Mesenchymal stem cell (in vitro differentiated cells and primary cell): ENCODE data around the gene UNC93A.
"Not testable (repeated sequence)": the region's sequence is repeated elsewhere in the genome, so short reads cannot be mapped to it uniquely, and the experiment has no call there.

ENCODE experiments used
- DNase-seq: peaks from one replicate; pipeline ENCODE4 v3.0.0-alpha.2; 2013
- H2AFZ ChIP-seq: one replicate; pipeline ENCODE4 v1.6.1; 2013; ENCODE audit warnings: low read depth, mild to moderate bottlenecking, control low read depth, inconsistent platforms, low read length, moderate library complexity
- H2AK5ac ChIP-seq: 2 replicates; pipeline ENCODE4 v1.6.1; 2013; ENCODE audit warnings: low read length, moderate library complexity, mild to moderate bottlenecking, inconsistent platforms; ENCODE audit not compliant: severe bottlenecking
- H2BK120ac ChIP-seq: one replicate; pipeline ENCODE4 v1.6.1; 2013; ENCODE audit warnings: low read depth, mild to moderate bottlenecking, inconsistent platforms, low read length, moderate library complexity
- H2BK12ac ChIP-seq, 2 experiments: one replicate each; pipeline ENCODE4 v1.6.1; 2013; ENCODE audit warnings: inconsistent platforms in 2 of 2, low read length in 2 of 2, mild to moderate bottlenecking in 2 of 2, moderate library complexity in 2 of 2, control low read depth in 1 of 2
- H2BK15ac ChIP-seq: one replicate; pipeline ENCODE4 v1.6.1; 2013; ENCODE audit warnings: mild to moderate bottlenecking, low read depth, inconsistent platforms; ENCODE audit not compliant: poor library complexity, severe bottlenecking
- H2BK5ac ChIP-seq: 2 replicates; pipeline ENCODE4 v1.6.1; 2013; ENCODE audit warnings: low read depth, mild to moderate bottlenecking, low read length, control low read depth, inconsistent platforms; ENCODE audit not compliant: poor library complexity, severe bottlenecking
- H3K14ac ChIP-seq, 2 experiments: one replicate each; pipeline ENCODE4 v1.6.1; 2013; ENCODE audit warnings: inconsistent platforms in 2 of 2, low read length in 2 of 2, control low read depth in 1 of 2, mild to moderate bottlenecking in 1 of 2, moderate library complexity in 1 of 2
- H3K18ac ChIP-seq, 2 experiments: one replicate each; pipeline ENCODE4 v1.6.1; 2013; ENCODE audit warnings: inconsistent platforms in 2 of 2, low read length in 2 of 2, control low read depth in 1 of 2, low read depth in 1 of 2, mild to moderate bottlenecking in 1 of 2
- H3K23ac ChIP-seq, 2 experiments: one replicate each; pipeline ENCODE4 v1.6.1; 2013; ENCODE audit warnings: inconsistent platforms in 2 of 2, low read length in 2 of 2, mild to moderate bottlenecking in 2 of 2, moderate library complexity in 2 of 2, control low read depth in 1 of 2
- H3K27ac ChIP-seq: 2 replicates; pipeline ENCODE4 v1.5.1; 2013; ENCODE audit warnings: mild to moderate bottlenecking, moderate library complexity, low read length, control low read depth, inconsistent platforms; ENCODE audit not compliant: poor library complexity, severe bottlenecking
- H3K27me3 ChIP-seq, 2 experiments: 2 replicates each; pipeline versions ENCODE4 v1.6.1 to v1.7.0; 2013; ENCODE audit warnings: low read length in 2 of 2, mild to moderate bottlenecking in 2 of 2, moderate library complexity in 2 of 2, control low read depth in 1 of 2, inconsistent platforms in 1 of 2; ENCODE audit not compliant: control insufficient read depth in 1 of 2, insufficient read depth in 1 of 2
- H3K36me3 ChIP-seq, 2 experiments: 2 replicates each; pipeline versions ENCODE4 v1.6.1 to v1.7.0; 2013; ENCODE audit warnings: low read length in 2 of 2, control low read depth in 1 of 2, inconsistent platforms in 1 of 2, low read depth in 1 of 2, mild to moderate bottlenecking in 1 of 2; ENCODE audit not compliant: insufficient read depth in 2 of 2, control insufficient read depth in 1 of 2
- H3K4ac ChIP-seq, 2 experiments: one replicate each; pipeline ENCODE4 v1.6.1; 2013; ENCODE audit warnings: inconsistent platforms in 2 of 2, low read length in 2 of 2, mild to moderate bottlenecking in 2 of 2, moderate library complexity in 2 of 2, control low read depth in 1 of 2, low read depth in 1 of 2
- H3K4me1 ChIP-seq: 2 replicates; pipeline ENCODE4 v1.6.1; 2013; ENCODE audit warnings: low read depth, low read length, control low read depth; ENCODE audit not compliant: control insufficient read depth, insufficient read depth
- H3K4me2 ChIP-seq: 2 replicates; pipeline ENCODE4 v1.6.1; 2013; ENCODE audit warnings: low read length, mild to moderate bottlenecking, inconsistent platforms; ENCODE audit not compliant: poor library complexity, severe bottlenecking
- H3K4me3 ChIP-seq, 2 experiments: 2 replicates each; pipeline versions ENCODE4 v1.5.1 to v1.7.0; 2013; ENCODE audit warnings: low read length in 2 of 2, mild to moderate bottlenecking in 2 of 2, control low read depth in 1 of 2, low read depth in 1 of 2; ENCODE audit not compliant: insufficient read depth in 1 of 2
- H3K79me1 ChIP-seq: replicated peaks from 2 replicates; pipeline ENCODE4 v1.6.1; 2013; ENCODE audit warnings: mild to moderate bottlenecking, control low read depth, low read length, inconsistent platforms; ENCODE audit not compliant: poor library complexity, severe bottlenecking
- H3K9ac ChIP-seq: 2 replicates; pipeline ENCODE4 v1.7.0; 2013; ENCODE audit warnings: mild to moderate bottlenecking, low read length, moderate library complexity
- H3K9me3 ChIP-seq: 2 replicates; pipeline ENCODE4 v1.7.0; 2013; ENCODE audit warnings: mild to moderate bottlenecking, low read length; ENCODE audit not compliant: control insufficient read depth
- H4K8ac ChIP-seq: one replicate; pipeline ENCODE4 v1.6.1; 2013; ENCODE audit warnings: inconsistent platforms, mild to moderate bottlenecking, low read length, moderate library complexity
- H4K91ac ChIP-seq: one replicate; pipeline ENCODE4 v1.6.1; 2013; ENCODE audit warnings: mild to moderate bottlenecking, low read length, inconsistent platforms
- WGBS: methylation state at CpG from one replicate; pipeline ENCODE4 v1.1.7; 2013; ENCODE audit warnings: mixed read lengths; 5-methylcytosine and 5-hydroxymethylcytosine counted together

Gene UNC93A

DNA sequence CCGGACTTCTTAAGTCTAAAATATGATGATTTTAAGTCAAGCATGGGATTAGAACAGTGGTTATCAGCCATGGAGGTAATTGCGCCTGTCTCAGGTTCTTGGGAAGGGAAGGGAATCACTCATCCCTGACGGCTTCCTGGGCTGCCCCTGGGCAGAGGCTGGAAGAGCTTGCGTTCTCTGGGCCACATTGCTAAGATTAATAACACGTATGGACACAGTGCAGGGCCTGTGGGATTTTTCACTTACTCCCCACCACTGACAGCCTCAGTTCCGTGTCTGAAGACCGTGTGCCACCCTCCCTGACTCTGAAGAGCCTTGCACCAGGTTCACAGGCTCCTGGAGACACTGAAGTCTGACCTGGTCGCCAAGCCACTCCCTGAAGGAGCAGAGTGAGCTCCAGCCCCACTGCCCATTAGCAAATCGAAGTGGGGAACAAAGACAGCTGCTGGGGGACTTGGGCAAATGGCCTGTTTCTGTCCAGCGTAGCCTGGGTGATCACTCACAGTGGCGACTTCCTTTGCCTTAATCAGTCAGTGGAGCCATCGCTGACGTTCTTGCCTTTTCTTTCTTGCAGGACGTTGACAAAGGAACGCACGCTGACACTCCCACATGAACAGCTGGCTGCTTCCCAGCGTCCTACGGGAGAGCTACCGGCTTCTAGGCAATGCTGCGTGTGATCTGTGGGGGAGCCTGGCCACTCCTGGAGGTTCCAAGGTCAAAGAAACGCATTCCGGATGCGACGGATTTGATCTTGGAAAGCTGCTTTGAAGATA is 24.9 kb upstream of the UNC93A start:
- 89% methylated on average over 9 of the region's 24 CpGs for WGBS
- not testable (repeated sequence) for H3K14ac ChIP-seq, H2BK15ac ChIP-seq, H4K91ac ChIP-seq, H2BK120ac ChIP-seq, H3K9ac ChIP-seq, H4K8ac ChIP-seq, H3K23ac ChIP-seq, H2BK12ac ChIP-seq, H2BK5ac ChIP-seq, H3K4me1 ChIP-seq, DNase-seq, H3K27me3 ChIP-seq, H2AFZ ChIP-seq, H3K18ac ChIP-seq, H3K79me1 ChIP-seq, H3K36me3 ChIP-seq, H3K9me3 ChIP-seq, H3K4ac ChIP-seq, H2AK5ac ChIP-seq, H3K27ac ChIP-seq, H3K4me2 ChIP-seq, H3K4me3 ChIP-seq

DNA sequence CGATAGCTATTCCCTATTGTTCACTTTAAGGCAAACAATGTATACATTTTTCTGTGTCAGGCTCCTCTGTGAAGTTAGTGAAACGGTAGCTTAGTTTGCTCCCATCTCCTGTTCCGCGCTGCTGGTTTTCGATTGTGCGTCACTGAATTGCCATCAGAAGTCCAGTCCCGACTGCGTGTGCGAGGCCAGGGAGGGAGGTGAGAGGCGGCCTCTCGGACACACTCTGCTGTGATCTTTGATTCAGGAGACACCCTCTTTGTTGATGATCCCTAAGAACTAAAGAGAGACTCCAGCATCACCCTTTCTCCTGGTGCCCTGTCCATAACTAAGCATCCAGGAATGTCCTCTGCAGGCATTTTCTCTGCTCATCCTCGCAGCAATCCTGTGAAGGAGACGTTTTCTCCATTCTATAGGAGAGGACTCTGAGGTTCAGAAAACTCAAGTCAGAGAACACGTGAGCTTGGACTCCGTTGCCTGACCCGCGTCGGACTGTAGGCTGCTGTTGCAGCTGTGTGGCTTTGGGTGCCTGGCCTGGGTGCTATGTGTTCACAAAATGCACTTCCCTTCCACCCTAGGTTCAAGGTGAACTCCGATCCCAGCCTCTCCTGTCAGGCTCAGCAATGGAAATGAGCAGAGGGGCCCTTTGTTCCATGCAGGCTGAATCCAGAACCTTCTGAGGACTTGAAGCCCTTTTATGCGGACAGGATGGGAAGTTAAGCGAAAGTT is 24.1 kb upstream of the UNC93A start:
- no peaks in the 10 kb centered on the region for H3K4me1 ChIP-seq
- H3K23ac ChIP-seq, result no peak overlapping the region
- no peaks in the 10 kb centered on the region for H3K36me3 ChIP-seq
- H3K27me3 ChIP-seq, result peaks cover 0 to 3% of the 10 kb centered on the region in 2 experiments
- H3K4me3 ChIP-seq, result no peak overlapping the region
- no peak overlapping the region for H2AFZ ChIP-seq
- H3K79me1 ChIP-seq, result no peaks in the 10 kb centered on the region
- DNase-seq, result no peak
- H2BK15ac ChIP-seq, result no peak overlapping the region
- 89% methylated on average over 20 of the region's 21 CpGs for WGBS
- no peak overlapping the region for H3K27ac ChIP-seq
- no peak overlapping the region for H4K8ac ChIP-seq
- H4K91ac ChIP-seq, result no peak overlapping the region
- H2BK120ac ChIP-seq, result no peak overlapping the region
- no peak overlapping the region for H3K9ac ChIP-seq
- no peak overlapping the region for H3K4ac ChIP-seq
- no peak overlapping the region for H2BK12ac ChIP-seq
- no peaks in the 10 kb centered on the region for H3K9me3 ChIP-seq
- H3K18ac ChIP-seq, result no peak overlapping the region
- no peak overlapping the region for H2BK5ac ChIP-seq
- no peak overlapping the region for H3K14ac ChIP-seq
- no peak overlapping the region for H2AK5ac ChIP-seq
- H3K4me2 ChIP-seq, result no peak overlapping the region

DNA sequence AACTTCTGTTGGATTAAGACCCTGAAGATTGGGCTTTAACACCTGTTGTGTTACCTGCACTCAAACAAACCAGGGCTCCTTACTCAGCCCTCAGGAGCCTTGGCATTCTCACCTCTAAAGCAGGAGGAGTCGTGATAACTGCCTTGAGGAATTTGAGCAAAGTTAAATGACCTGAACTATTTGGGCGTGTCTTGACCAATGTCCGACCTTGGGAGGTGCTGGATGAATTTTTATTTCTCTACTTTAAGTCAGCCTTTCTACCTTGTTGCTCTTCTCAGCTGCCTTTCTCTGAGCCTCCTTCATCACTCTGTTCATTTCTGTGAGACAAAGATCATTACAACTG is 23.6 kb upstream of the UNC93A start:
- H2BK5ac ChIP-seq, H2AK5ac ChIP-seq: not testable (repeated sequence)

GRCh38 chr6:167267921-167268401 is 23.2 kb upstream of the UNC93A start:
- H3K4me1 ChIP-seq, result no peaks in the 10 kb centered on the region
- peaks cover 0 to 3% of the 10 kb centered on the region in 2 experiments for H3K27me3 ChIP-seq
- H3K9ac ChIP-seq, result no peak overlapping the region
- no peak overlapping the region for H3K4ac ChIP-seq
- WGBS, result 89% methylated on average over 12 of the region's 12 CpGs
- no peak overlapping the region for H3K14ac ChIP-seq
- H3K27ac ChIP-seq, result no peak overlapping the region
- H3K36me3 ChIP-seq, result no peaks in the 10 kb centered on the region
- H3K9me3 ChIP-seq, result no peaks in the 10 kb centered on the region
- H2AFZ ChIP-seq, result no peak overlapping the region
- H2AK5ac ChIP-seq, result no peak overlapping the region
- H3K23ac ChIP-seq, result no peak overlapping the region
- no peak overlapping the region for H3K18ac ChIP-seq
- H2BK15ac ChIP-seq, result no peak overlapping the region
- no peak overlapping the region for H3K4me3 ChIP-seq
- no peak overlapping the region for H2BK120ac ChIP-seq
- H3K4me2 ChIP-seq, result no peak overlapping the region
- no peak overlapping the region for H2BK12ac ChIP-seq
- no peaks in the 10 kb centered on the region for H3K79me1 ChIP-seq
- H2BK5ac ChIP-seq, result no peak overlapping the region
- DNase-seq, result no peak
- no peak overlapping the region for H4K8ac ChIP-seq
- no peak overlapping the region for H4K91ac ChIP-seq

More for the DNA sequence above, 23.6 kb upstream of the UNC93A start:
- H3K9me3 ChIP-seq, H3K79me1 ChIP-seq, H3K4me1 ChIP-seq, H3K4me2 ChIP-seq, H3K9ac ChIP-seq, H2BK120ac ChIP-seq, DNase-seq, H4K91ac ChIP-seq, H3K23ac ChIP-seq, H2BK12ac ChIP-seq, H3K4ac ChIP-seq, H2AFZ ChIP-seq, H4K8ac ChIP-seq, H3K18ac ChIP-seq, H3K4me3 ChIP-seq, H3K27ac ChIP-seq, H2BK15ac ChIP-seq, H3K14ac ChIP-seq, H3K36me3 ChIP-seq, H3K27me3 ChIP-seq: not testable (repeated sequence)
- WGBS, result 100% methylated on average over 2 of the region's 3 CpGs
